PC-9 (cell line): ENCODE measurements around the gene TTC27.

Experiments used
- EZH2 ChIP-seq: fragments of 200-600 bp; sonication (generic); IDR thresholded peaks from 2 replicates; pipeline ENCODE4 v1.8.0; 2017; ENCODE audit warnings: antibody characterized with exemption, low read depth
- TF ChIP-seq, protein P1 (sequence below): fragments of 200-600 bp; sonication (generic); conservative IDR thresholded peaks from 2 replicates; pipeline ENCODE4 v1.6.1; 2017; ENCODE audit warnings: mixed run types, antibody characterized with exemption, mild to moderate bottlenecking, moderate library complexity

GRCh38 chr2:32721376-32721775 lies 93.5 kb downstream of the TTC27 start:
- TF ChIP-seq, protein P1, sequence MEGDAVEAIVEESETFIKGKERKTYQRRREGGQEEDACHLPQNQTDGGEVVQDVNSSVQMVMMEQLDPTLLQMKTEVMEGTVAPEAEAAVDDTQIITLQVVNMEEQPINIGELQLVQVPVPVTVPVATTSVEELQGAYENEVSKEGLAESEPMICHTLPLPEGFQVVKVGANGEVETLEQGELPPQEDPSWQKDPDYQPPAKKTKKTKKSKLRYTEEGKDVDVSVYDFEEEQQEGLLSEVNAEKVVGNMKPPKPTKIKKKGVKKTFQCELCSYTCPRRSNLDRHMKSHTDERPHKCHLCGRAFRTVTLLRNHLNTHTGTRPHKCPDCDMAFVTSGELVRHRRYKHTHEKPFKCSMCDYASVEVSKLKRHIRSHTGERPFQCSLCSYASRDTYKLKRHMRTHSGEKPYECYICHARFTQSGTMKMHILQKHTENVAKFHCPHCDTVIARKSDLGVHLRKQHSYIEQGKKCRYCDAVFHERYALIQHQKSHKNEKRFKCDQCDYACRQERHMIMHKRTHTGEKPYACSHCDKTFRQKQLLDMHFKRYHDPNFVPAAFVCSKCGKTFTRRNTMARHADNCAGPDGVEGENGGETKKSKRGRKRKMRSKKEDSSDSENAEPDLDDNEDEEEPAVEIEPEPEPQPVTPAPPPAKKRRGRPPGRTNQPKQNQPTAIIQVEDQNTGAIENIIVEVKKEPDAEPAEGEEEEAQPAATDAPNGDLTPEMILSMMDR: no peak
- TF ChIP-seq EZH2: no peak
